ENCODE data around the gene SMYD4. TPM values are rescaled to one million over a fixed set of nuclear protein-coding genes. Genes with fewer than 3 reads are reported as not detected.
"Not testable (repeated sequence)": the region's sequence is repeated elsewhere in the genome, so short reads cannot be mapped to it uniquely, and the experiment has no call there.

SMYD4 gene
- total and polyA plus RNA-seq, 2 donors from 2014 or later = 3.4 to 12.2 TPM

- Histone ChIP-seq H3K27ac (ENCODE audit: low read depth in 2 of 2, low read length in 2 of 2) (no peak overlapping the region), H3K4me3 (ENCODE audit: low read length in 3 of 3) (no peak overlapping the region), H3K4me1 (ENCODE audit: control insufficient read depth in 2 of 3, insufficient read depth in 2 of 3, low read depth in 1 of 3, low read length in 3 of 3) (no peaks in the 10 kb centered on the region), H3K36me3 (ENCODE audit: control insufficient read depth in 2 of 3, insufficient read depth in 3 of 3, low read length in 3 of 3) (peaks cover 0 to 2% (median 0%) of the 10 kb centered on the region in 3 donors), H3K9me3 (ENCODE audit: control insufficient read depth in 2 of 3, insufficient read depth in 1 of 3, low read length in 3 of 3) (no peaks in the 10 kb centered on the region), H3K27me3 (ENCODE audit: control insufficient read depth, insufficient read depth, low read length) (no peaks in the 10 kb centered on the region), H3K9ac (ENCODE audit: low read length in 3 of 3) (no peak overlapping the region)
- intact Hi-C loops (cut with DNase I) = loop anchor here (10.0 kb wide), 1 partner anchor 49 kb away; the partner anchor contains the start of gene WDR81
- FAIRE-seq (no peak), DNase-seq (peak in 2 of 5 donors; percentile 69 to 73)
- no peak for TF ChIP-seq CTCF (IDR thresholded peaks at IDR 0.05; ENCODE audit: borderline replicate concordance, extremely low read depth, insufficient read depth)
Observed at GRCh38 chr17:1773696-1774181, 56.0 kb downstream of the SMYD4 start.

DNA sequence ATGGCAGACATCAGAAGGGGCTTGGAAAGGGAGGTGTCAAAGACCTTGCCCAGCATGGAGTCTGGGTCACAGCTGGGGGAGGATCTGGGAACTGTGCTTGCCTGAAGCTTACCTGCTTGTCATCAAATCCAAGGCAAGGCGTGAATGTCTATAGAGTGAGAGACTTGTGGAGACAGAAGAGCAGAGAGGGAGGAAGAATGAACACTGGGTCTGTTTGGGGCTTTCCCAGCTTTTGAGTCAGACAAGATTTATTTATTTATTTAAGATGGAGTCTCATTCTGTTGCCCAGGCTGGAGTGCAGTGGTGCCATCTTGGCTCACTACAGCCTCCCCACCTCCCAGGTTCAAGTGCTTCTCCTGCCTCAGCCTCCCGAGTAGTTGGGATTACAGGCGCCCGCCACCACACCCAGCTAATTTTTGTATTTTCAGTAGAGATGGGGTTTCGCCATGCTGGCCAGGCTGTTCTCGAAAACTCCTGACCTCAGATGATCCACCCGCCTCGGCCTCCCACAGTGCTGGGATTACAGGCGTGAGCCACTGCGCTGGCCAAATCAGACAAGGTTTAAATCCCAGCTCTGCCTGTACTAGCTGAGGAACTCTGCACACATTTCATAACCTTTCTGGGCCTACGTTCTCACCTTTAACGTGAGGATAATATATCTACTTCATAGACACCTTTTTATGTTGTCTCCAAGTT lies 56.6 kb downstream of the SMYD4 start:
- H3K4me3 ChIP-seq (ENCODE audit: low read length in 3 of 3); H3K9me3 ChIP-seq (ENCODE audit: control insufficient read depth in 2 of 3, insufficient read depth in 1 of 3, low read length in 3 of 3); FAIRE-seq; H3K36me3 ChIP-seq (ENCODE audit: control insufficient read depth in 2 of 3, insufficient read depth in 3 of 3, low read length in 3 of 3); H3K27me3 ChIP-seq (ENCODE audit: control insufficient read depth, insufficient read depth, low read length); H3K27ac ChIP-seq (ENCODE audit: low read depth in 2 of 2, low read length in 2 of 2); H3K9ac ChIP-seq (ENCODE audit: low read length in 3 of 3); H3K4me1 ChIP-seq (ENCODE audit: control insufficient read depth in 2 of 3, insufficient read depth in 2 of 3, low read depth in 1 of 3, low read length in 3 of 3): not testable (repeated sequence)
- peak in 1 of 5 donors; percentile 58 for DNase-seq
- intact Hi-C loops (cut with DNase I) = loop anchor here (10.0 kb wide), 1 partner anchor 48 kb away; the partner anchor contains the start of gene WDR81

DNA sequence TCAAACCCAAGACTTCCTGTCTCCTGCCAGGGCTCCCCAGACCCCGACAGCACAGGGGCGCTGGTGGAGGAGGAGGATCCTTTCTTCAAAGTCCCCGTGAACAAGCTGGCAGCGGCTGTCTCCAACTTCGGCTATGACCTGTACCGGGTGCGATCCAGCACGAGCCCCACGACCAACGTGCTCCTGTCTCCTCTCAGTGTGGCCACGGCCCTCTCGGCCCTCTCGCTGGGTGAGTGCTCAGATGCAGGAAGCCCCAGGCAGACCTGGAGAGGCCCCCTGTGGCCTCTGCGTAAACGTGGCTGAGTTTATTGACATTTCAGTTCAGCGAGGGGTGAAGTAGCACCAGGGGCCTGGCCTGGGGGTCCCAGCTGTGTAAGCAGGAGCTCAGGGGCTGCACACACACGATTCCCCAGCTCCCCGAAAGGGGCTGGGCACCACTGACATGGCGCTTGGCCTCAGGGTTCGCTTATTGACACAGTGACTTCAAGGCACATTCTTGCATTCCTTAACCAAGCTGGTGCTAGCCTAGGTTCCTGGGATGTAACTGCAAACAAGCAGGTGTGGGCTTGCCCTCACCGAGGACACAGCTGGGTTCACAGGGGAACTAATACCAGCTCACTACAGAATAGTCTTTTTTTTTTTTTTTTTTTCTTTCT lies 59.8 kb downstream of the SMYD4 start:
- TF ChIP-seq CTCF (IDR thresholded peaks at IDR 0.05; ENCODE audit: borderline replicate concordance, extremely low read depth, insufficient read depth) = no peak
- no peaks in the 10 kb centered on the region for H3K36me3 ChIP-seq (ENCODE audit: control insufficient read depth in 2 of 3, insufficient read depth in 3 of 3, low read length in 3 of 3)
- FAIRE-seq (no peak), DNase-seq (peak in 4 of 5 donors; percentile 66 to 85 (median 79))
- H3K27ac ChIP-seq (ENCODE audit: low read depth in 2 of 2, low read length in 2 of 2) = no peak overlapping the region
- intact Hi-C loops (cut with DNase I) = loop anchor here (10.0 kb wide), 1 partner anchor 45 kb away; the partner anchor contains the start of gene WDR81
- H3K9me3 ChIP-seq (ENCODE audit: control insufficient read depth in 2 of 3, insufficient read depth in 1 of 3, low read length in 3 of 3) = no peaks in the 10 kb centered on the region
- no peak overlapping the region for H3K9ac ChIP-seq (ENCODE audit: low read length in 3 of 3)
- no peaks in the 10 kb centered on the region for H3K4me1 ChIP-seq (ENCODE audit: control insufficient read depth in 2 of 3, insufficient read depth in 2 of 3, low read depth in 1 of 3, low read length in 3 of 3)
- no peaks in the 10 kb centered on the region for H3K27me3 ChIP-seq (ENCODE audit: control insufficient read depth, insufficient read depth, low read length)
- no peak overlapping the region for H3K4me3 ChIP-seq (ENCODE audit: low read length in 3 of 3)

DNA sequence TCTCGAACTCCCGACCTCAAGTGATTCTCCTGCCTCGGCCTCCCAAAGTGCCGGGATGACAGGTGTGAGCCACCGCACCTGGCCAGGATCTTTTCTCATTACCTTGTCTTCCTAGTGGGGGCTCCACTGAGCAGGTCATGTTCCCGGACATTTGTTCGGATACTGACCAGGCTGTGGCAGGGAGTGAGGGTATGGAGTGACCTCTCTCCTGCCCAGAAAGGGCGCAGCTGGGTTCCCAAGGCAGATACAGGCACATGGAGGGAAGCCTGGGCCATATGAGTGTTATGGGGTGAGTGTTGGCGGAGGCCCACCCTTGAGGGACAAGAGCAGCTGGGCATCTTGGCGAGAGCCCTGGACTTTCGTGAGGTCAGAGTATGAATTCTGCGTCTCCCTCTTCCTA lies 62.3 kb downstream of the SMYD4 start:
- Histone ChIP-seq H3K9me3 (ENCODE audit: control insufficient read depth in 2 of 3, insufficient read depth in 1 of 3, low read length in 3 of 3) (no peaks in the 10 kb centered on the region), H3K27me3 (ENCODE audit: control insufficient read depth, insufficient read depth, low read length) (no peaks in the 10 kb centered on the region), H3K36me3 (ENCODE audit: control insufficient read depth in 2 of 3, insufficient read depth in 3 of 3, low read length in 3 of 3) (no peaks in the 10 kb centered on the region), H3K27ac (ENCODE audit: low read depth in 2 of 2, low read length in 2 of 2) (no peak overlapping the region), H3K4me3 (ENCODE audit: low read length in 3 of 3) (no peak overlapping the region), H3K9ac (ENCODE audit: low read length in 3 of 3) (no peak overlapping the region), H3K4me1 (ENCODE audit: control insufficient read depth in 2 of 3, insufficient read depth in 2 of 3, low read depth in 1 of 3, low read length in 3 of 3) (peaks cover 0 to 6% (median 4%) of the 10 kb centered on the region in 3 donors)
- no peak for FAIRE-seq
- no peak for DNase-seq
- TF ChIP-seq CTCF (IDR thresholded peaks at IDR 0.05; ENCODE audit: borderline replicate concordance, extremely low read depth, insufficient read depth) = no peak
- intact Hi-C loops (cut with DNase I) = no loop called here

Measured in kidney (tissue), 14 donors.